ENCODE data around the gene RHD. TPM values are rescaled to one million over a fixed set of nuclear protein-coding genes. Genes with fewer than 3 reads are reported as not detected.

RHD gene
- total and polyA plus RNA-seq, 2 experiments from 2014 or later: 0.21 to 0.26 TPM

DNA sequence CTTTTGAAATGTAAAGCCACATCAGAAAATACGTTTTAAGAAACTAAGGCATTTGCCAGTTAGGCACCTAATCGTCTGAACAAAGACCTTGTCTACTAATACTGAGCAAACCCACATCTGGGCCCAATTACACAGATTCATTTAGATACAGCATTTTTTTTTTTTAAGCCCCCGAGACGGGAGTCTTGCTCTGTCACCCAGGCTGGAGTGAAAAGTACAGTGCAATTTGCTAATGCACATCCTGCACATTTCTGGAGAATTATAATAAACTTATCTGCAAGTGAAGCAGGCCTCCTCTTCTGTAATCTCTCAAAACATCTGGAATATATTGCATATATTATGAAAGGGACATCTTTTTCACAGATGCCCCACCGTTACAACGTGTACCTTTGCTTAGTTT is 28.4 kb upstream of the RHD start:
- H3K36me3 Mint-ChIP-seq (ENCODE audit: low read depth): peaks cover 54% of the 10 kb centered on the region
- Histone ChIP-seq H3K27me3 (ENCODE audit: insufficient read depth) (no peaks in the 10 kb centered on the region), H3F3A (replicated peaks; ENCODE audit: low read depth) (peaks cover 15% of the 10 kb centered on the region), H3K36me3 (ENCODE audit: insufficient read depth) (peaks cover 34% of the 10 kb centered on the region), H2AFZ (no peak overlapping the region), H4K20me1 (replicated peaks; ENCODE audit: insufficient read depth) (peaks cover 4% of the 10 kb centered on the region), H3K79me2 (replicated peaks; ENCODE audit: insufficient read depth) (peaks cover 31% of the 10 kb centered on the region), H3K27ac (ENCODE audit: low read depth) (no peak overlapping the region), H3K4me3 (no peak overlapping the region), H3K4me1 (ENCODE audit: insufficient read depth) (peaks cover 10% of the 10 kb centered on the region), H3K9me2 (ENCODE audit: insufficient read depth) (no peaks in the 10 kb centered on the region), H3K4me2 (no peak overlapping the region)
- H3K4me3 Mint-ChIP-seq: no peak overlapping the region
- no peak overlapping the region for H3K27ac Mint-ChIP-seq
- TF ChIP-seq, protein P1, sequence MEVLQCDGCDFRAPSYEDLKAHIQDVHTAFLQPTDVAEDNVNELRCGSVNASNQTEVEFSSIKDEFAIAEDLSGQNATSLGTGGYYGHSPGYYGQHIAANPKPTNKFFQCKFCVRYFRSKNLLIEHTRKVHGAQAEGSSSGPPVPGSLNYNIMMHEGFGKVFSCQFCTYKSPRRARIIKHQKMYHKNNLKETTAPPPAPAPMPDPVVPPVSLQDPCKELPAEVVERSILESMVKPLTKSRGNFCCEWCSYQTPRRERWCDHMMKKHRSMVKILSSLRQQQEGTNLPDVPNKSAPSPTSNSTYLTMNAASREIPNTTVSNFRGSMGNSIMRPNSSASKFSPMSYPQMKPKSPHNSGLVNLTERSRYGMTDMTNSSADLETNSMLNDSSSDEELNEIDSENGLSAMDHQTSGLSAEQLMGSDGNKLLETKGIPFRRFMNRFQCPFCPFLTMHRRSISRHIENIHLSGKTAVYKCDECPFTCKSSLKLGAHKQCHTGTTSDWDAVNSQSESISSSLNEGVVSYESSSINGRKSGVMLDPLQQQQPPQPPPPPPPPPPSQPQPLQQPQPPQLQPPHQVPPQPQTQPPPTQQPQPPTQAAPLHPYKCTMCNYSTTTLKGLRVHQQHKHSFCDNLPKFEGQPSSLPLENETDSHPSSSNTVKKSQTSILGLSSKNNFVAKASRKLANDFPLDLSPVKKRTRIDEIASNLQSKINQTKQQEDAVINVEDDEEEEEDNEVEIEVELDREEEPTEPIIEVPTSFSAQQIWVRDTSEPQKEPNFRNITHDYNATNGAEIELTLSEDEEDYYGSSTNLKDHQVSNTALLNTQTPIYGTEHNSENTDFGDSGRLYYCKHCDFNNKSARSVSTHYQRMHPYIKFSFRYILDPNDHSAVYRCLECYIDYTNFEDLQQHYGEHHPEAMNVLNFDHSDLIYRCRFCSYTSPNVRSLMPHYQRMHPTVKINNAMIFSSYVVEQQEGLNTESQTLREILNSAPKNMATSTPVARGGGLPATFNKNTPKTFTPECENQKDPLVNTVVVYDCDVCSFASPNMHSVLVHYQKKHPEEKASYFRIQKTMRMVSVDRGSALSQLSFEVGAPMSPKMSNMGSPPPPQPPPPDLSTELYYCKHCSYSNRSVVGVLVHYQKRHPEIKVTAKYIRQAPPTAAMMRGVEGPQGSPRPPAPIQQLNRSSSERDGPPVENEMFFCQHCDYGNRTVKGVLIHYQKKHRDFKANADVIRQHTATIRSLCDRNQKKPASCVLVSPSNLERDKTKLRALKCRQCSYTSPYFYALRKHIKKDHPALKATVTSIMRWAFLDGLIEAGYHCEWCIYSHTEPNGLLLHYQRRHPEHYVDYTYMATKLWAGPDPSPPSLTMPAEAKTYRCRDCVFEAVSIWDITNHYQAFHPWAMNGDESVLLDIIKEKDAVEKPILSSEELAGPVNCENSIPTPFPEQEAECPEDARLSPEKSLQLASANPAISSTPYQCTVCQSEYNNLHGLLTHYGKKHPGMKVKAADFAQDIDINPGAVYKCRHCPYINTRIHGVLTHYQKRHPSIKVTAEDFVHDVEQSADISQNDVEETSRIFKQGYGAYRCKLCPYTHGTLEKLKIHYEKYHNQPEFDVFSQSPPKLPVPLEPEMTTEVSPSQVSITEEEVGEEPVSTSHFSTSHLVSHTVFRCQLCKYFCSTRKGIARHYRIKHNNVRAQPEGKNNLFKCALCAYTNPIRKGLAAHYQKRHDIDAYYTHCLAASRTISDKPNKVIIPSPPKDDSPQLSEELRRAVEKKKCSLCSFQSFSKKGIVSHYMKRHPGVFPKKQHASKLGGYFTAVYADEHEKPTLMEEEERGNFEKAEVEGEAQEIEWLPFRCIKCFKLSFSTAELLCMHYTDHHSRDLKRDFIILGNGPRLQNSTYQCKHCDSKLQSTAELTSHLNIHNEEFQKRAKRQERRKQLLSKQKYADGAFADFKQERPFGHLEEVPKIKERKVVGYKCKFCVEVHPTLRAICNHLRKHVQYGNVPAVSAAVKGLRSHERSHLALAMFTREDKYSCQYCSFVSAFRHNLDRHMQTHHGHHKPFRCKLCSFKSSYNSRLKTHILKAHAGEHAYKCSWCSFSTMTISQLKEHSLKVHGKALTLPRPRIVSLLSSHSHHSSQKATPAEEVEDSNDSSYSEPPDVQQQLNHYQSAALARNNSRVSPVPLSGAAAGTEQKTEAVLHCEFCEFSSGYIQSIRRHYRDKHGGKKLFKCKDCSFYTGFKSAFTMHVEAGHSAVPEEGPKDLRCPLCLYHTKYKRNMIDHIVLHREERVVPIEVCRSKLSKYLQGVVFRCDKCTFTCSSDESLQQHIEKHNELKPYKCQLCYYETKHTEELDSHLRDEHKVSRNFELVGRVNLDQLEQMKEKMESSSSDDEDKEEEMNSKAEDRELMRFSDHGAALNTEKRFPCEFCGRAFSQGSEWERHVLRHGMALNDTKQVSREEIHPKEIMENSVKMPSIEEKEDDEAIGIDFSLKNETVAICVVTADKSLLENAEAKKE (CRISPR knock-in tag; IDR thresholded peaks at IDR 0.05): no peak
- TF ChIP-seq JUNB (IDR thresholded peaks at IDR 0.05; ENCODE audit: unreplicated experiment) (no peak), ZNF331 (CRISPR knock-in tag; IDR thresholded peaks at IDR 0.05; ENCODE audit: low read depth) (no peak), EZH2 (IDR thresholded peaks at IDR 0.05; ENCODE audit: low read depth, unreplicated experiment) (no peak), ZNF114 (CRISPR knock-in tag; IDR thresholded peaks at IDR 0.05) (no peak), NANOG (IDR thresholded peaks at IDR 0.05; ENCODE audit: borderline replicate concordance) (no peak), EZH2phosphoT487 (IDR thresholded peaks at IDR 0.05; ENCODE audit: unreplicated experiment) (no peak), POLR2AphosphoS5 (IDR thresholded peaks at IDR 0.05; ENCODE audit: low read depth) (no peak), CREB1 (CRISPR knock-in tag; IDR thresholded peaks at IDR 0.05; ENCODE audit: low read depth) (no peak)
- TF ChIP-seq, protein P2, sequence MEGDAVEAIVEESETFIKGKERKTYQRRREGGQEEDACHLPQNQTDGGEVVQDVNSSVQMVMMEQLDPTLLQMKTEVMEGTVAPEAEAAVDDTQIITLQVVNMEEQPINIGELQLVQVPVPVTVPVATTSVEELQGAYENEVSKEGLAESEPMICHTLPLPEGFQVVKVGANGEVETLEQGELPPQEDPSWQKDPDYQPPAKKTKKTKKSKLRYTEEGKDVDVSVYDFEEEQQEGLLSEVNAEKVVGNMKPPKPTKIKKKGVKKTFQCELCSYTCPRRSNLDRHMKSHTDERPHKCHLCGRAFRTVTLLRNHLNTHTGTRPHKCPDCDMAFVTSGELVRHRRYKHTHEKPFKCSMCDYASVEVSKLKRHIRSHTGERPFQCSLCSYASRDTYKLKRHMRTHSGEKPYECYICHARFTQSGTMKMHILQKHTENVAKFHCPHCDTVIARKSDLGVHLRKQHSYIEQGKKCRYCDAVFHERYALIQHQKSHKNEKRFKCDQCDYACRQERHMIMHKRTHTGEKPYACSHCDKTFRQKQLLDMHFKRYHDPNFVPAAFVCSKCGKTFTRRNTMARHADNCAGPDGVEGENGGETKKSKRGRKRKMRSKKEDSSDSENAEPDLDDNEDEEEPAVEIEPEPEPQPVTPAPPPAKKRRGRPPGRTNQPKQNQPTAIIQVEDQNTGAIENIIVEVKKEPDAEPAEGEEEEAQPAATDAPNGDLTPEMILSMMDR (conservative IDR thresholded peaks at IDR 0.05; ENCODE audit: low read depth in 2 of 2): no peak
- TF ChIP-seq, protein P3, sequence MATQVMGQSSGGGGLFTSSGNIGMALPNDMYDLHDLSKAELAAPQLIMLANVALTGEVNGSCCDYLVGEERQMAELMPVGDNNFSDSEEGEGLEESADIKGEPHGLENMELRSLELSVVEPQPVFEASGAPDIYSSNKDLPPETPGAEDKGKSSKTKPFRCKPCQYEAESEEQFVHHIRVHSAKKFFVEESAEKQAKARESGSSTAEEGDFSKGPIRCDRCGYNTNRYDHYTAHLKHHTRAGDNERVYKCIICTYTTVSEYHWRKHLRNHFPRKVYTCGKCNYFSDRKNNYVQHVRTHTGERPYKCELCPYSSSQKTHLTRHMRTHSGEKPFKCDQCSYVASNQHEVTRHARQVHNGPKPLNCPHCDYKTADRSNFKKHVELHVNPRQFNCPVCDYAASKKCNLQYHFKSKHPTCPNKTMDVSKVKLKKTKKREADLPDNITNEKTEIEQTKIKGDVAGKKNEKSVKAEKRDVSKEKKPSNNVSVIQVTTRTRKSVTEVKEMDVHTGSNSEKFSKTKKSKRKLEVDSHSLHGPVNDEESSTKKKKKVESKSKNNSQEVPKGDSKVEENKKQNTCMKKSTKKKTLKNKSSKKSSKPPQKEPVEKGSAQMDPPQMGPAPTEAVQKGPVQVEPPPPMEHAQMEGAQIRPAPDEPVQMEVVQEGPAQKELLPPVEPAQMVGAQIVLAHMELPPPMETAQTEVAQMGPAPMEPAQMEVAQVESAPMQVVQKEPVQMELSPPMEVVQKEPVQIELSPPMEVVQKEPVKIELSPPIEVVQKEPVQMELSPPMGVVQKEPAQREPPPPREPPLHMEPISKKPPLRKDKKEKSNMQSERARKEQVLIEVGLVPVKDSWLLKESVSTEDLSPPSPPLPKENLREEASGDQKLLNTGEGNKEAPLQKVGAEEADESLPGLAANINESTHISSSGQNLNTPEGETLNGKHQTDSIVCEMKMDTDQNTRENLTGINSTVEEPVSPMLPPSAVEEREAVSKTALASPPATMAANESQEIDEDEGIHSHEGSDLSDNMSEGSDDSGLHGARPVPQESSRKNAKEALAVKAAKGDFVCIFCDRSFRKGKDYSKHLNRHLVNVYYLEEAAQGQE (IDR thresholded peaks at IDR 0.05; ENCODE audit: unreplicated experiment): no peak
- H3K4me1 Mint-ChIP-seq: peaks cover 12% of the 10 kb centered on the region
- H3K27me3 Mint-ChIP-seq (ENCODE audit: insufficient read depth, low read depth, poor library complexity): peaks cover 19% of the 10 kb centered on the region
- no peak for DNase-seq (ENCODE audit: low spot score)
- no peak for ATAC-seq
- no peaks in the 10 kb centered on the region; the same call in 1 of the 3 replicates for H3K9me3 Mint-ChIP-seq

All from GM23338 (cell line).